K562 (cell line): ENCODE results near the gene LGALS13. TPM values are rescaled to one million over a fixed set of nuclear protein-coding genes. Genes with fewer than 3 reads are reported as not detected.

Experiments
- ATAC-seq: fragments of 200-7000 bp; cut with Tn5 transposase; 3 replicates; pipeline ENCODE4 v1.9.1; 2020; ENCODE audit warnings: moderate library complexity
- BruUV-seq: library from RNA; stranded (reverse); fragments of 400-500 nt; replicated peaks from 2 replicates; lab custom pipeline; 2021; lab: Mats Ljungman, UMichigan
- CTCF ChIA-PET: fragments of 300-600 bp; formaldehyde crosslinking; extraction: SDS; loops from one replicate; lab custom pipeline; 2021; ENCODE audit warnings: low intra/inter-chr PET ratio; lab: Yijun Ruan, JAX
- POLR2A ChIA-PET: fragments of 300-600, 350-650 bp; sonication (Branson Sonifier 250); formaldehyde crosslinking; extraction: SDS; loops from one replicate; lab custom pipeline; 2021; ENCODE audit warnings: antibody characterized with exemption, inconsistent platforms; lab: Yijun Ruan, JAX
- DNase-seq, 4 experiments: peaks; one replicate each; pipeline versions ENCODE4 v3.0.0 to v3.0.0-alpha.2; 2011 to 2018; ENCODE audit warnings: low spot score in 3 of 4, mixed read lengths in 3 of 4; ENCODE audit errors: extremely low read depth in 1 of 4
- FAIRE-seq: peaks from 2 replicates; lab custom pipeline; 2011; peaks lifted over from hg19 to GRCh38; lab: Jason Lieb, UNC
- H2AFZ ChIP-seq: 2 replicates; pipeline ENCODE4 v1.6.0; 2011; ENCODE audit warnings: low read depth, low read length, control low read depth, inconsistent platforms
- H3K27ac ChIP-seq: fragments of 200-600 bp; 3 replicates; pipeline ENCODE4 v1.8.0; 2011; ENCODE audit warnings: low read depth, mild to moderate bottlenecking, control low read depth, inconsistent platforms, low read length, moderate library complexity, mixed read lengths; ENCODE audit errors: extremely low read depth
- H3K27me3 ChIP-seq, 2 experiments: fragments of 300-600 bp in 1 of 2; 2 replicates in 1 of 2; 3 replicates in 1 of 2; pipeline versions ENCODE4 v1.6.0 to v1.8.0; 2011; ENCODE audit warnings: inconsistent platforms in 2 of 2, low read length in 2 of 2, mild to moderate bottlenecking in 1 of 2, mixed read lengths in 1 of 2, moderate library complexity in 1 of 2; ENCODE audit not compliant: control insufficient read depth in 2 of 2, insufficient read depth in 2 of 2
- H3K36me3 ChIP-seq: fragments of 300-600 bp; 3 replicates; pipeline ENCODE4 v1.8.0; 2011; ENCODE audit warnings: mild to moderate bottlenecking, low read length, inconsistent platforms; ENCODE audit not compliant: control insufficient read depth, insufficient read depth
- H3K4me1 ChIP-seq, 2 experiments: fragments of 200-600 bp in 1 of 2; replicated peaks in 1 of 2; 2 replicates in 1 of 2; 3 replicates in 1 of 2; pipeline versions ENCODE4 v1.5.1 to v1.8.0; 2011; ENCODE audit warnings: inconsistent platforms in 2 of 2, low read length in 2 of 2, mild to moderate bottlenecking in 1 of 2, mixed read lengths in 1 of 2, moderate library complexity in 1 of 2; ENCODE audit not compliant: control insufficient read depth in 2 of 2, insufficient read depth in 2 of 2
- H3K4me2 ChIP-seq: 2 replicates; pipeline ENCODE4 v1.6.1; 2011; ENCODE audit warnings: low read length, control low read depth, inconsistent platforms, mixed read lengths; ENCODE audit not compliant: insufficient read depth
- H3K4me3 ChIP-seq: fragments of 200-600 bp; sonication (generic), shearing (Covaris generic); 2 replicates; pipeline ENCODE4 v1.5.1; 2016; ENCODE audit warnings: control low read depth, inconsistent platforms
- H3K79me2 ChIP-seq: fragments of 200-600 bp; 3 replicates; pipeline ENCODE4 v1.8.0; 2011; ENCODE audit warnings: low read length, inconsistent platforms; ENCODE audit not compliant: control insufficient read depth, insufficient read depth
- H3K9ac ChIP-seq, 2 experiments: 2 replicates each; pipeline versions ENCODE4 v1.6.0 to v1.6.1; 2011; ENCODE audit warnings: low read depth in 2 of 2, low read length in 2 of 2, control low read depth in 1 of 2, inconsistent platforms in 1 of 2, mild to moderate bottlenecking in 1 of 2, mixed read lengths in 1 of 2; ENCODE audit not compliant: insufficient read depth in 1 of 2
- H3K9me1 ChIP-seq: one replicate; pipeline ENCODE4 v1.6.0; 2011; ENCODE audit warnings: inconsistent platforms, mild to moderate bottlenecking, low read length, moderate library complexity; ENCODE audit not compliant: control insufficient read depth, insufficient read depth
- H3K9me3 ChIP-seq: replicated peaks from 2 replicates; pipeline ENCODE4 v1.5.1; 2011; ENCODE audit warnings: low read depth, low read length, inconsistent platforms; ENCODE audit not compliant: control insufficient read depth, insufficient read depth
- H4K20me1 ChIP-seq: replicated peaks from 2 replicates; pipeline ENCODE4 v1.6.1; 2011; ENCODE audit warnings: low read length, inconsistent platforms, mixed read lengths; ENCODE audit not compliant: control insufficient read depth, insufficient read depth
- E2F5 ChIP-seq: sonication (generic); formaldehyde crosslinking; IDR thresholded peaks from 2 replicates; pipeline ENCODE4 v1.8.0; 2022; ENCODE audit warnings: mild to moderate bottlenecking, missing genetic modification reagents
- MEF2D ChIP-seq: conservative IDR thresholded peaks from 2 replicates; pipeline ENCODE4 v1.6.1; 2016; ENCODE audit warnings: low read depth, missing genetic modification characterization, missing compliant biosample characterization
- NELFE ChIP-seq: IDR thresholded peaks from 2 replicates; pipeline ENCODE4 v1.6.1; 2011; ENCODE audit warnings: mild to moderate bottlenecking; ENCODE audit not compliant: insufficient read depth, insufficient read length
- SNRNP70 ChIP-seq: fragments of 200-400 bp; formaldehyde crosslinking; optimal IDR thresholded peaks from 2 replicates; pipeline ENCODE3; 2017; ENCODE audit warnings: low read depth, low read length
- TAL1 ChIP-seq: fragments of 450-650 bp; IDR thresholded peaks from 2 replicates; pipeline ENCODE4 v1.6.1; 2016; ENCODE audit warnings: mild to moderate bottlenecking
- U2AF1 ChIP-seq: fragments of 200-400 bp; formaldehyde crosslinking; optimal IDR thresholded peaks from 2 replicates; pipeline ENCODE3; 2017; ENCODE audit warnings: mild to moderate bottlenecking, low read depth, low read length, moderate library complexity
- ZNF263 ChIP-seq: sonication (generic); formaldehyde crosslinking; IDR thresholded peaks from 2 replicates; pipeline ENCODE4 v1.8.0; 2022; ENCODE audit warnings: mild to moderate bottlenecking, missing genetic modification reagents, borderline replicate concordance
- ZNF41 ChIP-seq: fragments of 250-450 bp; sonication (Bioruptor Pico); conservative IDR thresholded peaks from 2 replicates; pipeline ENCODE4 v1.4.0; 2020; ENCODE audit warnings: mild to moderate bottlenecking
- WGBS: fragments of 100-300 bp; shearing (Covaris generic); methylation state at CpG from one replicate; pipeline ENCODE4 v1.1.6; 2016; ENCODE audit warnings: low coverage, mixed read lengths; ENCODE audit not compliant: insufficient coverage; ENCODE audit errors: missing lambda C conversion rate; 5-methylcytosine and 5-hydroxymethylcytosine counted together
- in situ Hi-C: fragments of 300-500 bp; cut with MboI; formaldehyde crosslinking; loops from 4 replicates; pipeline ENCODE4 v1.15.0; 2018; ENCODE audit warnings: inconsistent platforms, mixed read lengths
- intact Hi-C: fragments of 100-400 bp; cut with micrococcal nuclease; formaldehyde crosslinking; loops from 2 replicates; pipeline ENCODE4 v1.14.2; 2022
- polyA plus RNA-seq, 8 experiments: library from polyadenylated mRNA; depleted of rRNA in 4 of 8; stranded (reverse) in 5 of 8; unstranded in 3 of 8; fragments of >200 nt; fragmentation: Nextera tagmentation in 2 of 8; fragmentation: Illumina TruSeq in 1 of 8; extraction: Ambion mirVana in 2 of 8; extraction: Trizol in 1 of 8; gene quantifications; 2 replicates each; pipeline versions ENCODE4 v1.2.1 to v1.2.3, GENCODE V29; 2011 to 2014; ENCODE audit warnings: inconsistent platforms in 1 of 8, missing spikeins in 1 of 8
- total RNA-seq, 7 experiments: library from RNA; depleted of rRNA in 6 of 7; stranded (reverse); fragments of >200 nt in 6 of 7; fragmentation: Illumina TruSeq in 2 of 7; extraction: Trizol in 2 of 7; gene quantifications; 2 replicates each; pipeline versions ENCODE4 v1.2.1 to v1.2.3, GENCODE V29; 2011 to 2021; ENCODE audit warnings: low replicate concordance in 1 of 7
- TF ChIP-seq, protein P1 (sequence below): fragments of 250-450 bp; sonication (Bioruptor Pico); IDR thresholded peaks from 2 replicates; pipeline ENCODE4 v1.9.0; 2021; ENCODE audit warnings: mild to moderate bottlenecking, inconsistent platforms
- TF ChIP-seq, protein P2 (sequence below): fragments of 450-650 bp; IDR thresholded peaks from 2 replicates; pipeline ENCODE4 v1.6.1; 2016; ENCODE audit warnings: low read depth

Gene LGALS13
- total and polyA plus RNA-seq, 9 of the 15 experiments (the other 6 are each of a cell fraction or from before 2014, with no cell fraction given): 0.11 to 0.43 TPM; not detected in 7

- Histone ChIP-seq H3K9me1 (no peaks in the 10 kb centered on the region), H3K36me3 (no peaks in the 10 kb centered on the region), H3K4me1 (no peaks in the 10 kb centered on the region), H3K27me3 (peaks cover 0 to 9% of the 10 kb centered on the region in 2 experiments; a peak in 1 of 5 replicates), H4K20me1 (no peaks in the 10 kb centered on the region), H3K79me2 (no peaks in the 10 kb centered on the region), H3K9ac (no peak overlapping the region), H3K9me3 (no peaks in the 10 kb centered on the region), H3K27ac (no peak overlapping the region), H2AFZ (no peak overlapping the region), H3K4me3 (no peak overlapping the region), H3K4me2 (no peak overlapping the region)
- ChIA-PET POLR2A (no interaction called here), CTCF (no interaction called here)
- in situ Hi-C loops: no loop called here
- no peak for TF ChIP-seq U2AF1
- TF ChIP-seq, protein P1, sequence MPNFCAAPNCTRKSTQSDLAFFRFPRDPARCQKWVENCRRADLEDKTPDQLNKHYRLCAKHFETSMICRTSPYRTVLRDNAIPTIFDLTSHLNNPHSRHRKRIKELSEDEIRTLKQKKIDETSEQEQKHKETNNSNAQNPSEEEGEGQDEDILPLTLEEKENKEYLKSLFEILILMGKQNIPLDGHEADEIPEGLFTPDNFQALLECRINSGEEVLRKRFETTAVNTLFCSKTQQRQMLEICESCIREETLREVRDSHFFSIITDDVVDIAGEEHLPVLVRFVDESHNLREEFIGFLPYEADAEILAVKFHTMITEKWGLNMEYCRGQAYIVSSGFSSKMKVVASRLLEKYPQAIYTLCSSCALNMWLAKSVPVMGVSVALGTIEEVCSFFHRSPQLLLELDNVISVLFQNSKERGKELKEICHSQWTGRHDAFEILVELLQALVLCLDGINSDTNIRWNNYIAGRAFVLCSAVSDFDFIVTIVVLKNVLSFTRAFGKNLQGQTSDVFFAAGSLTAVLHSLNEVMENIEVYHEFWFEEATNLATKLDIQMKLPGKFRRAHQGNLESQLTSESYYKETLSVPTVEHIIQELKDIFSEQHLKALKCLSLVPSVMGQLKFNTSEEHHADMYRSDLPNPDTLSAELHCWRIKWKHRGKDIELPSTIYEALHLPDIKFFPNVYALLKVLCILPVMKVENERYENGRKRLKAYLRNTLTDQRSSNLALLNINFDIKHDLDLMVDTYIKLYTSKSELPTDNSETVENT: no peak
- no peak for TF ChIP-seq ZNF41 (CRISPR knock-in tag)
- TF ChIP-seq MEF2D (tag): no peak
- no peak for TF ChIP-seq ZNF263 (CRISPR knock-in tag)
- TF ChIP-seq NELFE: no peak
- TF ChIP-seq, protein P2, sequence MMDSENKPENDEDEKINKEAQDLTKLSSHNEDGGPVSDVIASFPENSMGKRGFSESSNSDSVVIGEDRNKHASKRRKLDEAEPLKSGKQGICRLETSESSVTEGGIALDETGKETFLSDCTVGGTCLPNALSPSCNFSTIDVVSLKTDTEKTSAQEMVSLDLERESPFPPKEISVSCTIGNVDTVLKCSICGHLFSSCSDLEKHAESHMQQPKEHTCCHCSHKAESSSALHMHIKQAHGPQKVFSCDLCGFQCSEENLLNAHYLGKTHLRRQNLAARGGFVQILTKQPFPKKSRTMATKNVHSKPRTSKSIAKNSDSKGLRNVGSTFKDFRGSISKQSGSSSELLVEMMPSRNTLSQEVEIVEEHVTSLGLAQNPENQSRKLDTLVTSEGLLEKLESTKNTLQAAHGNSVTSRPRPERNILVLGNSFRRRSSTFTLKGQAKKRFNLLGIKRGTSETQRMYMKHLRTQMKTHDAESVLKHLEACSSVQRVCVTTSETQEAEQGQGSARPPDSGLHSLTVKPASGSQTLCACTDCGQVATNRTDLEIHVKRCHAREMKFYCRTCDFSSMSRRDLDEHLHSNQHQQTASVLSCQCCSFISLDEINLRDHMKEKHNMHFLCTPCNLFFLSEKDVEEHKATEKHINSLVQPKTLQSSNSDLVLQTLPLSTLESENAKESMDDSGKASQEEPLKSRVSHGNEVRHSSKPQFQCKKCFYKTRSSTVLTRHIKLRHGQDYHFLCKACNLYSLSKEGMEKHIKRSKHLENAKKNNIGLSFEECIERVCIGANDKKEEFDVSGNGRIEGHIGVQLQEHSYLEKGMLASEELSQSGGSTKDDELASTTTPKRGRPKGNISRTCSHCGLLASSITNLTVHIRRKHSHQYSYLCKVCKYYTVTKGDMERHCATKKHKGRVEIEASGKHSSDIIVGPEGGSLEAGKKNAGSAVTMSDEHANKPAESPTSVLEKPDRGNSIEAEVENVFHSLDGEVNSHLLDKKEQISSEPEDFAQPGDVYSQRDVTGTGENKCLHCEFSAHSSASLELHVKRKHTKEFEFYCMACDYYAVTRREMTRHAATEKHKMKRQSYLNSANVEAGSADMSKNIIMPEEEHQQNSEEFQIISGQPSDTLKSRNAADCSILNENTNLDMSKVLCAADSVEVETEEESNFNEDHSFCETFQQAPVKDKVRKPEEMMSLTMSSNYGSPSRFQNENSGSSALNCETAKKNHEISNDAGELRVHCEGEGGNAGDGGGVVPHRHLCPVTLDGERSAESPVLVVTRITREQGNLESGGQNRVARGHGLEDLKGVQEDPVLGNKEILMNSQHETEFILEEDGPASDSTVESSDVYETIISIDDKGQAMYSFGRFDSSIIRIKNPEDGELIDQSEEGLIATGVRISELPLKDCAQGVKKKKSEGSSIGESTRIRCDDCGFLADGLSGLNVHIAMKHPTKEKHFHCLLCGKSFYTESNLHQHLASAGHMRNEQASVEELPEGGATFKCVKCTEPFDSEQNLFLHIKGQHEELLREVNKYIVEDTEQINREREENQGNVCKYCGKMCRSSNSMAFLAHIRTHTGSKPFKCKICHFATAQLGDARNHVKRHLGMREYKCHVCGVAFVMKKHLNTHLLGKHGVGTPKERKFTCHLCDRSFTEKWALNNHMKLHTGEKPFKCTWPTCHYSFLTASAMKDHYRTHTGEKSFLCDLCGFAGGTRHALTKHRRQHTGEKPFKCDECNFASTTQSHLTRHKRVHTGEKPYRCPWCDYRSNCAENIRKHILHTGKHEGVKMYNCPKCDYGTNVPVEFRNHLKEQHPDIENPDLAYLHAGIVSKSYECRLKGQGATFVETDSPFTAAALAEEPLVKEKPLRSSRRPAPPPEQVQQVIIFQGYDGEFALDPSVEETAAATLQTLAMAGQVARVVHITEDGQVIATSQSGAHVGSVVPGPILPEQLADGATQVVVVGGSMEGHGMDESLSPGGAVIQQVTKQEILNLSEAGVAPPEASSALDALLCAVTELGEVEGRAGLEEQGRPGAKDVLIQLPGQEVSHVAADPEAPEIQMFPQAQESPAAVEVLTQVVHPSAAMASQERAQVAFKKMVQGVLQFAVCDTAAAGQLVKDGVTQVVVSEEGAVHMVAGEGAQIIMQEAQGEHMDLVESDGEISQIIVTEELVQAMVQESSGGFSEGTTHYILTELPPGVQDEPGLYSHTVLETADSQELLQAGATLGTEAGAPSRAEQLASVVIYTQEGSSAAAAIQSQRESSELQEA: no peak
- no peak for TF ChIP-seq TAL1
- no peak for TF ChIP-seq SNRNP70
- no peak for TF ChIP-seq E2F5 (CRISPR knock-in tag)
- no peak for FAIRE-seq
- intact Hi-C loops: no loop called here
- no peak for DNase-seq
- 0% methylated on average over 1 of the region's 1 CpG for WGBS
- no peak for ATAC-seq
- BruUV-seq: no TSS peak
Measured at GRCh38 chr19:39641773-39642172, 39.4 kb downstream of the LGALS13 start.
